GM04504 (cell line): Measurements from ENCODE around the gene TMEM233.

ENCODE experiments used
- DNase-seq: peaks from one replicate; pipeline ENCODE4 v3.0.0-alpha.2; 2012; ENCODE audit warnings: low read depth

TMEM233 gene

GRCh38 chr12:119681728-119682638 is 88.4 kb downstream of the TMEM233 start:
- DNase-seq = no peak

DNA sequence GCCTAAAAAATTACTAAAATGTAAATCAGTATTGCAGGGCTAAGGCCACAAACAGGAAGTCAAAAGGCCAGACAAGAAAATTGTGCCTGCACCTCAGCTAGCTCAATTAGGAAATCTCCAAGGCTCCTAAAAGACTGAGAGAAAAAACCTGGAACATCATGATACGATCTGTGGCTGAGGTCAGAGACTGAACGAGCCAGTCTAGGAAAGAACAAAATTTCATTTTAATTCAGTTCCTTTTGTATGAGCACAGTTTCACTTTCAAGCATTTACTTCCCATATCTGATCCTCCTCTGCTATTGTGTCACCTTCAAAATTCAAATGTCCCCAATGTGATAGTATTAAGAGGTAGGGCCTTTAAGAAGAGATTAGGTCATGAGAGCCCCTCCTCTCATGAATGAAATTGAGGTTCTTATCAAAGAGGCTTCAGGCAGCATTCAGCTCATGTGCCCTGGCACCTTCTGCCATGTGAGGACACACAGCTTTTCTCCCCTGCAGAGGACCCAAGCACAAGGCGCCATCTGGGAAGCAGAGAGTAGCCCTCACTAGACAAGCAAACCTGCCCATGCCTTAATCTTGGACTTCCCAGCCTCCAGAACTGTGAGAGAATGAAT is 89.2 kb downstream of the TMEM233 start:
- DNase-seq = no peak

GRCh38 chr12:119683413-119683812 is 89.8 kb downstream of the TMEM233 start:
- no peak for DNase-seq

DNA sequence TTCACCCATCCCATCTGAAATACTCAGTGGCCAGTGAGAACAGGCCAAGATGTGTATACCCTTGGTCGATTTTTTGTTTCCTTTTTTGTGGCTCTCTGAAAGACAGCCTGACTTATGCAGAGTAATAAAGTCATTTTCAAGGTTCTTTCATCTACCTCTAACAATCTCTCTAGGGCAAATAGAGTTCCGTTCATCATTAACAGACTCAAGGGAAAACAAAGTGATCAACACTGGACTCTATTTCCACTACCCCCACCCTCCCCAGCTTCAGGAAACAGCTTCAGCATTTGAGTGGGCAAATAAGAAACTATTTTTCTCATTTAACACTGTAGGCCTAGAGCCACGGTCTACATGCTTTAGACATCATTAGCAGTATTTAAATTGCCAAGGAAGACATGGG is 90.2 kb downstream of the TMEM233 start:
- no peak for DNase-seq

DNA sequence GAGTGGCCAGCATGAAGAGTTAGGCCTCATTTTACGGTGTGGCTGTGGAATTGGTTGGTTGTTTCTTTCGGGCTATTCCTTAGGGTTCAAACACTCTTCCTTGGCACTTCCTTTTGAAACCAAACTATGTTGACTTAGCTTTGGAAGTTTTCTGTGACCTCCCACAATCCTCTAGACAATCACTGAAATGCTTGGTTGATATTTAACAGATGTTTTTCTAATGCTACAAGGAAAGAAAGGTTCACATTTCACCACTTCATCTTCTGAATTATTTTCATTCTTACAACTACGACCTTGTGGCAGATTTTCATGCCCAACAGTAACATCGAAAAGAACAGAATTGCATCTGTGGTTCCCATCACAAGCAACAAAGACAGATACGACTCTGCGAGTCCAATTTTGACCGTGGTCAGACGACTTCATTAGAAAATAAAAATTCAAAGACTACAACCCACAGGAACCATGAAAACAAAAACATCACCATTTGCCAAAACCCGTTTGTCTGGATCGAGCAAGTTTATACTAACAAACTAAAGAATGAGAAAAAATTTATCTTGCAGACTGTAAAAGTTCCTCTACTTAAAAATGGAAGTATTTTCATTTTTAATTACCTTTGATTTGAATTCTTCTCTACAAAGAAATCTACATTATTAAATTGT is 91.3 kb downstream of the TMEM233 start:
- DNase-seq = no peak

DNA sequence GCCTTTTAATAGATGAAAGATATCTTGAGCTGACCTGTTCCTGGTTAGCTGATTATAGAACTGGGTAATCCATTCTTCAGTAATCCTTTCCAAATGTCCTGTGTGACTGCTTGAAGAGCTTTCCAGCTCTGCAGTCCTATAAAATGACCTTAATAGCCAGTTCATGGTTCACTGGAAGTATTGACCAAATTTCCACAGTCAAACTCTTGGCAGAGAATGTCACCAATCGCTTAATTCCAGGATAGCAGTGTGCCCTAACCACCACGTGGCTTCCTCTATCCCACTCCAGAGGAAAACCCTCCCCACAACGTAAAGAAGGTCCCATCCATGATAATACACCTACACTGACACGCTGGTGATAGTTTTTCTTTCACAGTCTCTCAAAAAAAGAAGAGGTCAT is 91.8 kb downstream of the TMEM233 start:
- no peak for DNase-seq

DNA sequence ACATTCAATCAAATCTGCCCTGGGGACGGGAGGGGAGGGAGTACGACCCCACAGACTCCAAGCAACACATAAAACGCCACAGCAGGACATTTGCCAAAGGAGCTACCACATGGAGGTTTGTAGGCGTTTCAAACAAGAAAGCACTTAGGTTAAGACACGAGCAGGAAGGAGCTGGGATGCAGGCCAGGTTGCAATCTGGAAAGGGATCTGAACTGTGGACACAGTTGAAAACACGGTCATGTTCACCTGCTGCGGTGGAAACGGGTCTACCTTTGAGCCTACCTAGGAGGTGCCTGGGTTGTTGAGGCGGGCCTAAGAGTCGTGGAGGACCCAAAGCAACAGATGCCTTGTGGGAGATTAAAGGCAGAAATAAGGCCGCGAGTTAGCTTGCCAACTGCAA is 92.8 kb downstream of the TMEM233 start:
- DNase-seq = no peak

DNA sequence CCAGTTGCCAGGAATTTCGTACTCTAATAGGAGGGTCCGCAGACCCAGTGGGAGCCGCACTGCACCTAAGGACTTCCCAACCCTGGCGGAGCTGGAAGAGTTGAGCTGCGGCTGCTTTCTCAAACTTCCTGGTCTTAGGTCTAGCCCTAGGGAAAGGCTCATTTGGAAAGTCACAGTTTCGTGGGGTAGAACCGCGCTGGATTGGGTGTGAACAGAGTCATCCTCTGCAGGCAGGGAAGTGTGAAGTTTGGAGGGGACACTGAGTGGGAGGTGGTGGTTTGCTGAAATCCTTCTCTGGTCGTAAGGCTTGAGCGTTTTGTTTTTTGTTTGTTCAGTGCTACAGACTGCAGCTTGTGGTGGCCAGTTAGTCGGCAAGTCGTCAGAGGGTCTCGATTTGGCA is 93.2 kb downstream of the TMEM233 start:
- no peak for DNase-seq

DNA sequence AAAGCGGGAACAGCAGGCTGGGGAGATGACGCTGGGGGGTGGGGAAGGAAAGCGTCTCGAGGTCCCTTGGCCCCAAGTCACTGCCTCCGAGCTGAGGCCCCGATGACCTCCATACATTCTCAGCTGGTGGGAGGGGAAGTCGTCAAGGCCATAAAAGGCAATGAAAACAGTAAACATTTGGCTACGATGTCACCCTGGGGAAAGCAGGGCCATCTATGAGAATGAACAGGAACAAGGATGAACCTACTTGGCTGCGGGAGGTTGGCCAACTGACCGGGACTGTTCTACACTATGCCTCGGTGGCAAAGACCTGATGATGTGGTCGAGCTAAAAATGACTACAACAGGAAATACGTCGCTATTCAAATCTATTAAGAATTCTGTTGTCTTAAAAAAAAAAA is 93.8 kb downstream of the TMEM233 start:
- no peak for DNase-seq

DNA sequence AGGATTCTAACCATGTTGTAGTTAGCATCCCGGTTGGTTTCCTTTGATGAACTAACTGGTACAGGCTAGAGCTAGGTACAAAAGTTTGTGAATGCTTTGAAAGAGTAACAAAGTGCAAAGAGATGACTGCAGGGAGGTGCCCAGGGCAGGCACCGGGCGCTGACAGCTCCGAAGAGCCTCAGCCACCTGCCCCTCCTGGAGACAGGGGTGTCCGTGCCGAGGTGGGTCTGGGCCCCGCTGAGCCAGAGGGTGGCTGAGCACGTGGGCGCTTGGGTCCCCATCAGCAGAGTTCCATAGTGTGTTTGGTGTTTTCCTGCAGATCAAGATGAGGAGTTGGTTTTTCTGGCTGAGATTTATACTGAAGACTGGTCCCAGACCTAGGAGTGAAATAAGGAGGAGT is 94.3 kb downstream of the TMEM233 start:
- no peak for DNase-seq

DNA sequence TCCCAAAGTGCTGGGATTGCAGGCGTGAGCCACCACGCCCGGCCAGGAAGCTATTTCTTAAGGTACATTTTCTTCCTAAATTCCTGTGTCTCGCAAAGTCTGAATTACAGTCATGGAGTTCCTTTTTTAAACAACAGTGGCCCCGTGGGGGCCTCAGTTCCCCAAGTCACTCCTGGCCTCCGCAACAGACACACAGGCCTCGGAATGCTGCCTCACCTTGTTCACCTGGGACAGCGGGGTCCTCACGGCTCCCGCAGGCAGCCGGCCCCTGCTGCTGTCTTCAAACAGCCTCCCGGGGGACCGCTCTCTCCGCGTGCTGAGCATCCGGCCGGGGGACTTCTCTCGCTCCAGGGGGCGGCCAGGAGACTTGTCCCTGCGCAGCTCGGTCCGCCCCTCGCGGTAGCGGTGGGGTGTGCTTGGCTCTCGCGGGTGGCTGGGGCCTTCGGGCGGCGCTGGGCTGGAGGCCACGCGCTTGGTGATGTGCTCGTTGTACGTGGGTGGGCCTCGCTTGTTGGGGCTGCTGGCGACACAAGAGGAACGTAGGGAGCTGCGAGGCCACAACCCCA is 96.4 kb downstream of the TMEM233 start:
- DNase-seq = no peak

DNA sequence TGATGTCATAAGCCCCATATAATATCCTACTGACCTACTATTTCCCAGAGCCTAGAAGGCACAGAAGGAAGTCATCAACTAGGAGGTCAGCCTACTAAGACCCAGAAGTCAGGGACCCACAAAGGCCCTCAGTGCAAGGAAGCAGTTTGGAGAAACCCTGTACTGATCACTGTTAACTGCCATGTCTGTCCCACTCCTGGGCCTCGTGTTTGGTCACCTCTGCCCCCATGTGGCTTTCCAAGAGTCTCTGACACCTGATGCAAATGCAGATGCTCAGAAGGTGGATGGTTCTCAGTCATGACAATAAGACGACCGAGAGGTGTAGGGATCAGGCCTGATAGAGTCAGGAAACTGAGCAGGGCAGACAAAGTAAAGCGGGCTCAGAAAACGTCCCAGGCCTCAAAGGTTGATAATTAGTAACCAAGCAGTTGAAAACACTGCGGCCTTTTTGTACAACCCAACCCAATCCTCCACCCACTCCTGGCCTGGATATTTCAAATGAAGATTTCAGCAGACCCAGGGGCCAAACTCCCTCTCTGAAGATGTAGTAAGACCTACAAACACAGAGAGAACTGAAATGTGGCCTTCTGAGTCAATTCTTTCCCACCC is 97.7 kb downstream of the TMEM233 start:
- DNase-seq = no peak

GRCh38 chr12:119692410-119692809 is 98.8 kb downstream of the TMEM233 start:
- no peak for DNase-seq
